Measurements from ENCODE around the gene RBM33.

DNA sequence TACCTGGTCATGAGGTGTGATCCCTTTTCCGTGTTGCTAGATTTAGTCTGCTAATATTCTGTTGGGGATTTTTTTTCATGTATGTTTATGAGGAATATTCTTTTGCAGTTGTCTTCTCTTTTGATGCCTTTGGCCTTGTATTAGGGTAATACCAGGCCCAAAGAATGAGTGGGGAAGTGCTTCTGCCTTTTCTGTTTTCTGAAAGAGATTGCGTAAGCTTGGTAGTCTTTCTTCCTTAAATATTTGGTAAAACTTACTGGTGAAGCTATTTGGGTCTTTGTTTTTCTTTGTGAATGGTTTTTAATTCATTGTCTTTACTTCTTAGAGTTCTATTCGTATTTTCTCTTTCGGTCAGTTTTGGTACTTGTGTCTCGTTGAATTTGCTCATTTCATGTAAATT lies 116.7 kb downstream of the RBM33 start:
- TF ChIP-seq CTCF (IDR thresholded peaks at IDR 0.05) (no peak), POLR2AphosphoS5 (IDR thresholded peaks at IDR 0.05; ENCODE audit: low read depth, low read length) (no peak)
